Epidermal melanocyte (primary cell): ENCODE results near the gene STARD9.

ENCODE experiments used
- DNase-seq: peaks from one replicate; pipeline ENCODE4 v3.0.0; 2011; ENCODE audit warnings: low spot score; ENCODE audit not compliant: insufficient read length

Gene STARD9

DNA sequence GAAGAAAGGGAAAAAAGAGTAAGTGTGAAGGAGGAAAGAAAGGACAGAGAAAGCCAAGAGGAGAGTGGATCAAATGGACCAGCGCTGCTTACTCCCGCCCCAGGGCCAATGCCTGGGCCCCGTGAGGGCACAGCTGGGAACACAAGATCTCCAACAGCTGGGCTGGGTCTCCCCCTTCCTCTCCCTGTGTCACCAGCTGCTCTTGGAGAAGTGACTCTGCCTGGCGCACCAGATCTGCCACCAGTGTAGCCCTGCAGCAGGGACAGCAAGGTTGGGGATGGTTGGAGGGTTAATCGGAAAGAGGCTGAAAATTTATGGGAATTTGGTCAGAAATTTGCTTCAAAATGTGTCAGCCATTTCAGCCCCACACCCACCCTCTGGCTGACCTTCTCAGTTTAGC lies 153.2 kb downstream of the STARD9 start:
- DNase-seq, result no peak

GRCh38 chr15:42728972-42729371 lies 153.6 kb downstream of the STARD9 start:
- no peak for DNase-seq

- DNase-seq, result no peak
Observed at GRCh38 chr15:42729409-42729808, 154.0 kb downstream of the STARD9 start.

DNA sequence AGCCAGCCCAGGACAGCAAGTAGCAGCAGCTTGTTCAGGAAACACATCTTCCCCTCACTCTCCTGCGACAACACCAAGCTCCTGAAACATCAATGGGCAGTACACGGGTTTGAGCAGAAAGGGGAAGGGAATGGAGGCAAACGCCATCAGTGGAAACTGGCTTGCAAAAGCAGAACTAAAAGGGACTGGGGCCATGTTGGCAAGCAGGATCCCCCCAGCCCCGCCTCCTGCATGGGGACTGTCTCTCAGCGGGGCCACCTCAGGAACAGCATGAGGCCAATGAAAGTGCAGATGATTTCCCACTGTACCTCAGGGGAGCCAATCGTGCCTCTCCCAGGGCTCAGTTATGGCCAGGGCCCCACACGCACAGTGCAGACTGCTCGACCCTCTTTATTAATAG lies 154.7 kb downstream of the STARD9 start:
- DNase-seq, result no peak

GRCh38 chr15:42730536-42730935 lies 155.1 kb downstream of the STARD9 start:
- DNase-seq, result no peak

- DNase-seq, result no peak
Observed at GRCh38 chr15:42731461-42731860, 156.1 kb downstream of the STARD9 start.

GRCh38 chr15:42732095-42732827 lies 156.9 kb downstream of the STARD9 start:
- DNase-seq, result no peak

- no peak for DNase-seq
Observed at GRCh38 chr15:42733027-42733426, 157.6 kb downstream of the STARD9 start.

GRCh38 chr15:42734076-42734672 lies 158.8 kb downstream of the STARD9 start:
- DNase-seq, result no peak

DNA sequence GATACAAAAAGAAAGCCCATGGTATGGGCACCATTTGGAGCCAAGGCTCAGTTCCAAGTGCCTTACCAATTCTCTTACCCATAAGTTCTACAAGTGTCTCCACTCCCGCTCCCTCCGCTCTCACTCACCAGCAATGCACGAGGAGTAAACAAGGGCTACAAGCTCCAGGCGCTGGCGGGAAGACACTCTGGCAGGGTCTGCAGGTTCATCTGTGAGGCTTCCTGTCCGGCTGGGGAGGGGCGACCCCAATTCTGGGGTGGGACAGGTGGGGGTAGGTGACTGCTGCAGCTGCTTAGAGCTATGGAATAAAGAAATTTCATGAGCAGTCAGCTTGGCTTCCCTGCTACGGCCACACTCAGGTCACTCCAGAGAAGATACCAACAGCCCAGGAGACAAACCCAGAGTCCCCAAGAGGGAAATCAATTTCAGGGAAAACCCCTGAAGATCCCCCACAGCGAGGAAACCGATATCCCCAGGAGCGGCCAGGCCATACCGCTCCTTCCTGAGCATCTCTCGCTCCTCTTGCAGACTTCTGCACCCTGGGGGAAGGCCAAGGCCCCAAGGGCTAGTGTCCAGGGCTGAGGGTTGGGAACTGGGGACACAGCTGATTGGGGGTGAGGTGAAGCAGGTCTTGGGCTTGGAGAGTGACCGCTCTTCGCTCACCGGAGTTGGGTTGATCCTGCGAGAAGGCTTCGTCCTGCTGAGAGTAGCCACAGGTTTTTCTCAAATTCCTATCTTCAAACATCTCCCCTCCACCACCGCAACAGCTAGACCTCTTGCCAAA lies 160.2 kb downstream of the STARD9 start:
- DNase-seq, result no peak

DNA sequence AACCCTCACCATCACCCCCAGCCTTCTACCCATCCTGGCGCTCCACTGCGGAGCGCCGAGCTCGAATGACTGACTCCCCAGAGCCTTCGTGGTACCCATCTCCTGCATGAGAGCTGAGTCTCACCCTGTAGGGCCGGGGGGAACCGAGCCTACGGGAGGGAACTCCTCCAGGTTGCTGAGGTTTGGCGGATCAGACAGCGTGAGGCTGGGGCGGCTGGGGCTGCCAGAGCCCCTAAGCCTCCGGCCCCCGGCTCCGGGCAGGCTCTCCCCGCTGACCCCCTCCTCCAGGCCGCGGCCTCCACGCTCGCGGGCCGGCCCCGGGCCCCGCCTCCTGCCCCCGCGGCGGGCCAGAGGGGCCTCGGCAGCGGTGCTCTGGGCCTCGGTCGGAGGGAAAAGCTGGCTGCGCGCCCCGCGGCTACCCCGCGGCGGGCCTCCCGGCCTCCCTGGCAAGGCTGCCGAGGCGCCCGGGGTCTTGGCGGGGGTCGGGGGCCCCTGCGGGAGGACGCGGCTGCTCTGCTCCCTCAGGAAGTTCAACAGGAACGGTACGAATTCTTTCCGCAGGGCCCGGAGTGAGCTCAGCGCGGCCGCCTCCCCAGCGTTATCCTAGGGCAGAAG lies 160.9 kb downstream of the STARD9 start:
- no peak for DNase-seq

DNA sequence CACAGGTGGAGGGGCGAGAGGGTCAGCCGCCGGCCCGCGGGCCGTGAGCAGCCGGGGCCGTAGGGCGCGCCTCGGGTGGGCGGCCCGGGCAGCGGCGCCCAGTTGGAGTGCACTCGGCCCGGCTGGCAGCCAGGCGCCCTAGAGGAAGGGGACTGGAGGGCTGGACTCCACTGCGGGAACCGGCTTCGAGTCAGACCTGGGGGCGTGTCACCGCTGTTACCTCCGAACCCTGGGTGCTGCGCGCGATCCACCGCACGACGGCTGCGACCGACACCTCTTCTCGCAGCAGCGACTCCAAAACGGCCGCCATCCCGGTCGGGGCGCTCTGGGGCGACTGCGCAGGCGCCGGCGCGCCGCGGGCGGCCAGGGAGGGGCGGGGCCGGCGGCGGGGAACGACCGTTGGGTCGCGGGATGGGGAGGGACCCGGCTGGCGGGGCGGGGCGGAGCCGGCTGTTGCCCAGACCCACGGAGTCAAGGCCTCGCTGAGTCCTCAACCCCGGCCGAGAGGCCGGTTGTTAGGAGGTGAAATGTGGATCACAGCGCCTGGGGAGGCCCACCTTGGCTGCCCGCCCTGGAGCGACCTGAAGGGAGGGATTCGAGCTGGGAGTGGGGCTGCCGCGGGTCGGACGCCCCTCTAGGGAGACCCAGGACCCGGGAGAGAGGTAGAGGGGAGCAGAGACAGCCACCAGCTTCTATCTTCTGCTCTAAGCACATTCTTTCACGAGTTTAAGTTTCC lies 161.6 kb downstream of the STARD9 start, which contains the start of gene CDAN1:
Gene CDAN1 (minus strand): TSS at position 336 of the 736 bp plus-strand sequence. CDS start 26 bp downstream, at position 310.
- peak; percentile 98 for DNase-seq

- no peak for DNase-seq
Observed at GRCh38 chr15:42737529-42738328, 162.3 kb downstream of the STARD9 start.

GRCh38 chr15:42741710-42742109 lies 166.3 kb downstream of the STARD9 start:
- no peak for DNase-seq

DNA sequence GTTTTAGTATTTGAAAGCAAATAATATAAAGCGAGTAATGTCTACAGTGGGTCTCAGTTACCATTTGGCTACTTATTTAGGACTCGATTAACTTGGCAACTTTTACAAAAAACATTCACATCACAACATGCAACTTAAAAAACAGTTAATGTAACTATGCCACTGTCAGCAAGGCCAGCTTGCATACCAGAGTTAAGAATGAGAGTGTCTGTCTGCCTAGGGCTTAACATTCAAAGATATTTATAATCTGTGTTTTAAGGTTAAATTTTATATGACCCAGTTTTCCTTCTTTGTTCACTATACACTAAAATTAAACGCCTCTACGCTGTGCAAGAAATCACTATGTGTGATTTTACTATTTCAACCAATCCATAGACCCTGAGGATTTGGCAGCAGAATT lies 166.7 kb downstream of the STARD9 start:
- no peak for DNase-seq

DNA sequence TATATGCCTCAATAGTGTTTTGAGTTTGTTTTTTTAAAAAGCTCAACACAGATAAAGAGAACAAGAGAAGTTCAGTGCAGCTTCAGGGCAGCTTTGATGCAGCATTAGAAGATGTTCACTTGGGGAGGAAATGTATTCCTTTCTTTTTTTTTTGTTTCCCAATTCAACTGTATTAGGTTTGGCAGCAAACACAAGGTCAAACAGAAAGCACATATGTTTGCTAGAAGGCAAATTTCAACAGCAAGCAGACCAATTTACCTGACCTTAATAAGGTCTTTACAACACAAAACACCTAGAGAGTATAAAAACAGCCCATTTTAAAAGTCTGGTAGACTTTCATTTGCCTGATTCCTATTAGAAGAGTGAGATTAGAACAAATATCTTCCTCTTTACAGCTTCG lies 168.8 kb downstream of the STARD9 start:
- DNase-seq, result no peak

DNA sequence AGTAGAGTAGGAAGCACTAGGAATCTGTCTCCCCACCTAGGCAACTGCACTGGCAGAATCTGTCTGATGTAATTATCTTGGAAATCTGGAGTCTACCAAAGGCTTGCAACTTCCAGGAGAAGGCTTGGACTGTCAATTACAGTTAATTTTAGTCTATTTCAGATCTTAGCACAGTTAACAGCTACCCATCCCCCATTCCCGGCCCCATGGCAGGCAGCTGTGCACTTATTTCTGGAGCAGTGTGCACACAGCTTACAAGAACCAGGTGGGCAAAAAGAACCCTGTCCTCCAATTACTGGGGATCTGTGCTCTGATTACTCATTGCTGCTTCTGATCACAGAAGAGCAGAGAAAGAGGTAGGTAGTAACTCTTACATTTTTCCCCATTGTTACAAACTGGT lies 173.9 kb downstream of the STARD9 start:
- DNase-seq, result no peak

DNA sequence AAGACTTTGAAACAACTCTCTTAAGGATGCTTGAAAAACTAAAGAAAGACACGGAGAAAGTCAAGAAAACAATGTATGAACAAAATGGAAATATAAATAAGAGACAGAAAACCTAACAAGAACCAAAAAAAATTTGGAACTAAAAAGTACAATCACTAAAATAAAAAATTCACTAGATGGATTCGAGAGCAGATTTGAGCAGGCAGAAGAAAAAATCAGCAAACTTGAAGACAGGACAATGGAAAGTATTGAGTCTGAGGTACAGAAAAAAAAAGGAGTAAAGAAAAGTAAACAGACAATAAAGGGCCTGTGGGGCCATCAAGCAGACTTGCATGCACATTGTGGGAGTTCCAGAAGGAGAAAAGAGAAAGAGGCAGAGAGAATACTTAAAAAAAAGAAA lies 174.9 kb downstream of the STARD9 start:
- DNase-seq, result no peak

DNA sequence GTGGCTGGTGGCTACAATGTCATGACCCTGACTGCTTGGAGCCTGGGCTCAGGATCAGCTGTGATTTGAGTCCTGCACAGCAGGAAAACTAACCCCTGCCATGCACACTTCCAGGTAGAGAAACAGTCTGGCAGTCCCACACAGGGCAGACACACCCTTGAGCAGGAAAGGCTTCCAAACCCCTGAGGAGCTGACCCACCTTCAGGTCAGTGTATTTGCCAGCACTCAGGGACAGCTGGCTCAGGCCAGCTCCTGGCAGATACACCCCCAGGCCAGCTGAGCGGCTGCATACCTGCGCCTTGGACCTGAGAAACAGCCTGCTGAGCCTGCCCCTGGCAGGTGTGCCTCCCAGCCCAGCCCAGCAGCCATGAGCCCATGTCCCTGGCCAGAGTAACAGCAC lies 183.7 kb downstream of the STARD9 start:
- no peak for DNase-seq

DNA sequence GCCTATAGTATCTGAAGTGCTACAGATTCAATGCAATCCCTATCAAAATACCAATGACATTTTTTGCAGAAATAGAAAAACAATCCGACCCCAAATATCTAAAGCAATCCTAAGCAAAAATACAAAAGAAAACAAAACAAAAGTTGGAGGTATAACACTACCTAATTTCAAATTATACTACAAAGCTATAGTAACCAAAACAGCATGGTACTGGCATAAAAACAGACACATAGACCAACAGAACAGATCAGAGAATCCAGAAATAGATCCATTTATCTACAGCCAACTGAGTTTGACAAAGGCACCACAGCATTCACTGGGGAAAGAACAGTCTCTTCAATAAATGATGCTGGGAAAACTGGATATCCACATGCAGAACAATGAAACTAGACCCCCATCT lies 185.4 kb downstream of the STARD9 start:
- DNase-seq, result no peak
